GM18499 (cell line): ENCODE results near the gene LFNG.

ENCODE experiments used
- ATAC-seq: cut with Tn5 transposase; IDR thresholded peaks from one replicate; pipeline ENCODE4 v1.9.1; 2021; ENCODE audit warnings: moderate number of reproducible peaks; ENCODE audit not compliant: insufficient read depth, unreplicated experiment

The LFNG gene

GRCh38 chr7:2482725-2483451 lies 36.7 kb upstream of the LFNG start:
- no peak for ATAC-seq

- no peak for ATAC-seq
Measured at GRCh38 chr7:2483494-2483893, 36.1 kb upstream of the LFNG start.

- ATAC-seq = no peak
Measured at GRCh38 chr7:2484868-2485267, 34.7 kb upstream of the LFNG start.

DNA sequence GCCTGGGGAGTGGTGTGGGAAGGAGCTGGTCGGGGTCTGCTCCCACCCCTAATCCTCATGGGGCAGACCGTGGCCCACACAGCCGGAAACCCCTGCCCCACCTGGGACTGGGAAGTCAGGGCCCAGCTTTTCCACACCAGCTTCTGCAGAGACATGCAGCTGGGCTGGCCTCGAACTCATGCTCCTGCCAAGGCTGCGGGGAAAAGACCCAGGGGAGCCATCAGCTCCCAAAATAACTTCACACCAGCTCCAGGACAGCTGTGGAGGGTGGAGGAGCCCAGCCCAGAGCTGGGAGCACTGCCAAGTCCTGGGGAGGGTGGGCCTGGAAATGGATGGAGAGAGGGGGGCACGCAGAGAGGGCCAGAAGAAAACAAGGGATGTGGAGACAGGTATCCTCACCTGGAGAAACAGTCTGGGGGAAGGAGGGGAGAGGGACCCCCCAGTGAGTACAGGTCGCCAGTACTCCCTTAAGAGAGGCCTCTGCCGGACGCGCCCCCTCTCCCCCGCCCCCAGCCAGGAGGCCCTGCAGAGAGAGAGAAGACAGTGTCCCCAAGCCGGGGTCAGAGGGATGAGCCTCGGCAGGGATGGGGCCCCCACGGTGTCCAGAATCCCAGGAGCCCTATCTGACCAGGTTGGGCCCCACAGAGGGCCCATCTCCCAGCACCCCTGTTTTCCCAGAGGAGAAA lies 31.8 kb upstream of the LFNG start:
- no peak for ATAC-seq

DNA sequence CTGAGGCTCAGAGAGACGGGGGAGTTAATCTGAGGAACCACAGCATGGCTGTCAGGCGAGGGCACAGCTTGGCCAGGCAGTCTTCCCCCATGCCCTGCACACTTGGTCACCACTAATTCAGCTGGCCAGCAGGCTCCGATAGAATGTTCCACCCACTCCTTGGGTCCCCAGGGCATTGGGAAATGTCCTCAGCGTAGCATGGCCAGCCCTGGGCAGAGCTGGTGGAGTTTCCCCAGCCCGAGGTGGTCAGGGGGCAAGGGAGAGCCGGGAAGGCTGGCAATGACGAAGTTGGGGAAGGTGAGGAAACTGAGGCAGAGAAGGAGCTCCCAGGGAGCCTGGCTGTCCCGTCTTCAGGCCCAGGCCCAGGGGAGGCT lies 31.3 kb upstream of the LFNG start:
- no peak for ATAC-seq

- ATAC-seq = no peak
Measured at GRCh38 chr7:2488681-2489080, 30.9 kb upstream of the LFNG start.

DNA sequence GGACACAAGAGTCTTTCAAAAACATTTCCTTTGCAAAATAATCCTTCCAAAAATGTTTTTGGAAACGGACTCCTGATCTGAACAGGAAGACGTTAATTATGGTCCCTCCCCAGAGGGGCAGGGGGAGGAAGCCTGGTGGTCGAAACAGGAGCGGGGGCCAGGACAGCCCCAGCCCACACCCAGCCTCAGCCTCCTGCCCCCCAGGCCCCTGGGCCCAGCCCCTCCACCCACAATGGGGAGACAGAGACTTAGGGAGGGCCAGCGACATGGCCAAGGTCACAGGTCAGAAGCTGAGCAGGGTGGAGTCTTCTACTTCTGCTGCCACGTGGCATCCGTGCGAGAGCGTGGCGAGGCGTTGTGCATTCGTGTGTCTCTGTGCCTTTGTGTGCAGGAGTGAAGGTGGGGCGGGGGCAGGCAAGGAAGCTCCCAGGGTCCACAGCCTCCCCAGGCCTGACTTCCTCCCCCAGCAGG lies 29.4 kb upstream of the LFNG start:
- ATAC-seq = no peak

DNA sequence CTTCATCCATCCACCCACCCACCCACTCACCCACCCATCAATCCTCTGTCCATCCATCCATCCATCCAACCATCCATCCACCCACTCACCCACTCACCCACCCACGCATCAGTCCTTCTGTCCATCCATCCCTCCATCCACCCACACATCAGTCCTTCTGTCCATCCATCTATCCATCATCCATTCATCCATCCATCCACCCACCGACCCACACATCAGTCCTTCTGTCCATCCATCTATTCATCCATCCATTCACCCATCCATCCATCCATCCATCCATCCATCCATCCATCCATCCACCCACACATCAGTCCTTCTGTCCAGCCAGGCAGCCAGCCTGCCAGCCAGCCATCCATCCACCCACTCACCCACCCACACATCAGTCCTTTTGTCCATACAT lies 27.5 kb upstream of the LFNG start:
- ATAC-seq = no peak

DNA sequence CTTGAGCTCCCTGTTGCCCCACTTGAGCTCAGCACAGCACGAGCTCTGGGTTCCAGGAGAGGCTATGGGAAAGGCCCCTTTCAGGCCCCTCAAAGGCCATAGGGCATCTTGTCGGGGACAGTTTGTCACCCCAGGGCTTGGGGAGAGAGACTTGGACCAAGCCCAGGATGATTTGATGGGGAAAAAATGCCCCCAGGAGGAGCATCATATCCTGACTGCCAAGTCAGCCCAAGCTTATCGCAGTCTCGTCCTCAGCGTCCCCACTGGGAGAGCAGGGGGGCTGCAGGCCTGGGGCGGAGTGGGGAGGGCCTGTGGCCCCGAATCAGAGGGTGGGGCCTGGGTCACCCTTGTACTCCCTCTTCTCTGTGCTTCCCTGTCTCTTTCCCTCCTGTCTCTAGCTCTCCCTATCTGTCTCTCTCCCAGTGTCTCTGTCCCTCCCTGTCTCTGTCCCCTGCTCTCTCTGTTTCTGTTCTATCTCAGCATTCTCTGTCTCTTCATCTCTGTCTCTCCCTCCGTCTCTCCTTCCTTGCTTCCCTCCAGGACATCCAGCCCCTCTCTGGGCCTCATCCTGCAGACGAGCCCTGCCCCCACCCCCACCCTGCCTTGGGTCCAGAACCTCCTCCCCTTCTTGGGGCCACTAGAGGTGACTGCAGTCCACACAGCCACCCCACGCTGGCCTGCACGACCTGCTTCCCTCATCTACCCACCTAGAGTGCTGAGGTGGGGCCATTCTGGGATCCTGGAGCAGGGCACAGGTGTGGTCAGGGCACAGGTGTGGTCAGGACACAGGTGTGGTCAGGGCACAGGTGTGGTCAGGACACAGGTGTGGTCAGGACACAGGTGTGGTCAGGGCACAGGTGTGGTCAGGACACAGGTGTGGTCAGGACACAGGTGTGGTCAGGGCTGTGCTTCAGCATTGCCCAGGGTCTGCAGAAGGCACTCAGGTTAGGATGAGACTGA lies 26.1 kb upstream of the LFNG start:
- ATAC-seq = no peak

- ATAC-seq = no peak
Measured at GRCh38 chr7:2494191-2495130, 25.1 kb upstream of the LFNG start.

DNA sequence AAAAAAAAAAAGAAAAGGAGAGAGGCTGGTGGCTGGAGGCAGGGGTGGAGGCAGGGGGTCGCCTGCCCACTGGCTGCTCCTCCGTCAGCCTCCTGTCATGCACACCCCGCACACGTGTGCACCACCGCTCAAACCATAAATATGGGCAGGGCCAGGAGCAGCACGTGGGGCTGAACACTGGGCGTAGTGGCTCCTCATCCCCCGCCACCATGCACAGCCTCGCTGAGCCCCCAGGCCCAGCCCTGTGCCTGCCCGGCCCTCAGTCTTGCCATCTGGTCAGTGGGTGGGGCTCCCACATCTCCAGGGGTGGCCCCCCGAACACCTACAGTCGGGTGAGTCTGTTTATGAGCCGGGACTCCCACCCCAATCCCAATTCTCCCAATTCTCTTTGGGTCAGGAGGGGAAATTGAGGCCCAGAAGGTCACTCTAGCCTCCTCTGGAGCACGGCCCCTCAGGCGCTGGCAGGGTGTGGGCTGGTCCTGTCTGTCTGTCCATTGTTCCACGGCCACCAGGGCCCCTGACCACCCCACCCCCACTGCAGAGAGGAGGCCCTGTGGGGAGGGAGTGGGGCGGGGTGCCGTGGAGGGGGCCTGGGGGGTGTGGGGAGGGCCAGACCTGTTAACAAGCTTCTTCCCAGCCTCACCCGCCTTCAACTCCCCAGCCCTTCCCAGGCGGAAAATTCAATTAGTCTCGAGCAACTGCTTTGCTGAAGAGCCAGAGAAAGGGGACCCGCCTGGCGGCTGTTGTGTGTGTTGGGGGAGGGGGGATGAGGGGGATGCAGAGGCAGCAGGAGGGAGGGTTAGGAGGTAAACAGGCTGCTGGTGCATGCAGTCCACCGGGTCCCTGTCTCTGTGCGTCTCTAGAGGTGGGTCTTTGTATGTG lies 23.9 kb upstream of the LFNG start:
- no peak for ATAC-seq

- no peak for ATAC-seq
Measured at GRCh38 chr7:2496375-2496774, 23.2 kb upstream of the LFNG start.

DNA sequence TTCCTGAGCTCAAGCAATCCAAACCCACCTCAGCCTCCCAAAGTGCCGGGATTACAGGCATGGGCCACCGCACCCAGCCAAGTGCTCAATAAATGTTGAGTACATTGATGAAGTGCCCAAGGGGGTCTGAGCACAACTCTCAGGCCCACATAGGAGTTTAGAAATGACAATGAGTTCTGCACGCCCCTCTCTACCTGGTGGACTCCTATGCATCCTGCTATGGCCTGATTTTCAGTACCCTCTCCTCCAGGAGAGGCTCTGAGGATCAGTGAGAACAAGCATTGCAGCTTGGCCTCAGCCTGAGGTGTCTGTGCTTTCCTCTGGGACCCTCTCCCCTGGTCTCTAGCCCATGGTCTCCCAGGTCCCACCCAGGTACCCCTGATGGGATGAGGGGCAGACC lies 22.5 kb upstream of the LFNG start:
- ATAC-seq = no peak

DNA sequence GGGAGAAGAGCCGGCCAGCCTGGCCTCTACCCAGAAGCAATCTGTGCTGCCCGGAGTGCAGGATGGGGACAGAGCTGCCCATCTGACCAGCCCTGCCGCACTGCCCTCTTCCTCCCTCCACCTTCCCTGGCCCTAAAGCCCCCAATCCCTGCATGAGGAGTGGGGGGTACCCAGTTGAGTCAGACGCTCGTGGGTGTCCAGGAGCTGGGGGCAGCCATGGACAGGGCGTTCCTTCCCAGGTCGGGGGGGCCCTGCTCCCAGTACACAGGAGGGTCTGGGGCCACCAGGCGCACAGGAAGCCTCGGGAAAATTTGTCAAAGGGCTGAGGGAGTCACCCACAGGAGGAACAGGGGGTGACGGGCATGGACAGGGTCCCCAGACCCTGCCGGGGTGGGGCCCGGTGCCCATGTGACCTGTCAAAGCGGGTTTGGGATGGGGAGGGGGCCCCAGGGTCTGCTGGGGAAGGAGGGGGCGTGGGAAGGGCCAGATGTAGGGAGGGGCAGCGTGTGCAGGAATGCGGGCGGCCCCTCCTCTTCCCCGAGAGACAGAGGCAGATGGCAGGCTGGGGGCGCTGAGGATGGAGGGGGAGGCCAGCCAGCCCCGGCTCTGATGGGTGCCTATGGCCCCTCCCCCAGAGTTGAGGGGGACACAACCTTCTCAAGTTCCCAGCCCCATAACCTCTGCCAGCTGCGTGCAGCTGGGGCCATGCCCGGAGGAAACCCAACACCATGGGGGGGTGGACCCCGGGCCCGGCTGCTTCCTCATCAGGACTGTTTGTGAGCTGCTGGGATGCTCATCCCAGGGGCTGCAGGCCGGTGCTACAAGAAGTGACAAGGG lies 21.9 kb upstream of the LFNG start:
- no peak for ATAC-seq

GRCh38 chr7:2498708-2499107 lies 20.9 kb upstream of the LFNG start:
- no peak for ATAC-seq

- no peak for ATAC-seq
Measured at GRCh38 chr7:2499181-2499580, 20.4 kb upstream of the LFNG start.

GRCh38 chr7:2499719-2500430 lies 19.7 kb upstream of the LFNG start:
- ATAC-seq = no peak
